SK-N-SH (cell line): ENCODE data around the gene SHLD1. TPM values are rescaled to one million over a fixed set of nuclear protein-coding genes. Genes with fewer than 3 reads are reported as not detected.

ENCODE experiments used
- CTCF ChIA-PET: fragments of 300-600, 350-600 bp; formaldehyde crosslinking; extraction: SDS; loops from one replicate; lab custom pipeline; 2021; lab: Yijun Ruan, JAX
- POLR2A ChIA-PET: fragments of 350-600 bp; sonication (Branson Sonifier 250); formaldehyde crosslinking; extraction: SDS; loops from one replicate; lab custom pipeline; 2020; ENCODE audit warnings: antibody characterized with exemption, inconsistent platforms; lab: Yijun Ruan, JAX
- DNase-seq: peaks from one replicate; pipeline ENCODE4 v3.0.0; 2012
- H2AFZ ChIP-seq: fragments of 200-600 bp; sonication (generic); 2 replicates; pipeline ENCODE4 v1.8.1; 2016; ENCODE audit warnings: antibody characterized with exemption, mild to moderate bottlenecking, low read depth
- H3F3A ChIP-seq: fragments of 200-600 bp; sonication (generic); replicated peaks from 2 replicates; pipeline ENCODE3; 2016; ENCODE audit warnings: antibody characterized with exemption, mild to moderate bottlenecking; ENCODE audit not compliant: insufficient read depth
- H3K27ac ChIP-seq, 2 experiments: fragments of 200-500 bp in 1 of 2; fragments of 200-600 bp in 1 of 2; sonication (Bioruptor generic) in 1 of 2; sonication (generic), shearing (Covaris generic) in 1 of 2; 2 replicates each; pipeline versions ENCODE4 v1.5.1 to v1.6.1; 2014 to 2016; ENCODE audit warnings: low read depth in 2 of 2, inconsistent platforms in 1 of 2, low read length in 1 of 2, mild to moderate bottlenecking in 1 of 2, mixed read lengths in 1 of 2
- H3K27me3 ChIP-seq: fragments of 200-600 bp; sonication (generic), shearing (Covaris generic); 2 replicates; pipeline ENCODE4 v1.6.1; 2016; ENCODE audit warnings: mixed run types; ENCODE audit not compliant: insufficient read depth
- H3K36me3 ChIP-seq, 2 experiments: fragments of 200-500 bp in 1 of 2; fragments of 200-600 bp in 1 of 2; sonication (Bioruptor generic) in 1 of 2; sonication (generic) in 1 of 2; replicated peaks in 1 of 2; 2 replicates each; pipeline versions ENCODE3 to v1.5.1; 2014 to 2016; ENCODE audit warnings: low read length in 1 of 2, mild to moderate bottlenecking in 1 of 2; ENCODE audit not compliant: insufficient read depth in 2 of 2, control insufficient read depth in 1 of 2
- H3K4me1 ChIP-seq, 2 experiments: fragments of 200-500 bp in 1 of 2; fragments of 200-600 bp in 1 of 2; sonication (Bioruptor generic) in 1 of 2; sonication (generic), shearing (Covaris generic) in 1 of 2; 2 replicates each; pipeline versions ENCODE4 v1.5.1 to v1.6.1; 2014 to 2016; ENCODE audit warnings: low read depth in 1 of 2, low read length in 1 of 2, mixed run types in 1 of 2; ENCODE audit not compliant: insufficient read depth in 2 of 2, control insufficient read depth in 1 of 2
- H3K4me2 ChIP-seq: fragments of 200-600 bp; sonication (generic), shearing (Covaris generic); 2 replicates; pipeline ENCODE4 v1.6.1; 2017; ENCODE audit warnings: mixed run types
- H3K4me3 ChIP-seq, 2 experiments: fragments of 200-500 bp in 1 of 2; fragments of 200-600 bp in 1 of 2; sonication (Bioruptor generic) in 1 of 2; sonication (generic), shearing (Covaris generic) in 1 of 2; 2 replicates each; pipeline versions ENCODE4 v1.5.1 to v1.8.1; 2014 to 2016; ENCODE audit warnings: low read depth in 2 of 2, inconsistent platforms in 1 of 2, low read length in 1 of 2, mild to moderate bottlenecking in 1 of 2, mixed read lengths in 1 of 2, moderate library complexity in 1 of 2
- H3K79me2 ChIP-seq: fragments of 200-600 bp; sonication (generic); 2 replicates; pipeline ENCODE4 v1.8.1; 2017; ENCODE audit warnings: mild to moderate bottlenecking; ENCODE audit not compliant: insufficient read depth
- H3K9ac ChIP-seq: fragments of 200-600 bp; sonication (generic); 2 replicates; pipeline ENCODE4 v1.6.1; 2017; ENCODE audit warnings: mixed run types
- H3K9me2 ChIP-seq: fragments of 200-600 bp; sonication (generic); 2 replicates; pipeline ENCODE4 v1.6.1; 2017; ENCODE audit warnings: mixed run types
- H3K9me3 ChIP-seq: fragments of 200-600 bp; sonication (generic); 2 replicates; pipeline ENCODE4 v1.6.1; 2017; ENCODE audit warnings: mixed run types, mild to moderate bottlenecking, moderate library complexity
- H4K20me1 ChIP-seq: fragments of 200-600 bp; sonication (generic); 2 replicates; pipeline ENCODE4 v1.6.1; 2017; ENCODE audit warnings: mild to moderate bottlenecking, mixed run types; ENCODE audit not compliant: insufficient read depth
- CHD2 ChIP-seq: fragments of 150-350 bp; IDR thresholded peaks from 2 replicates; pipeline ENCODE4 v1.6.1; 2018; ENCODE audit warnings: low read length; ENCODE audit not compliant: partially characterized antibody
- EP300 ChIP-seq, 2 experiments: IDR thresholded peaks; 2 replicates each; pipeline versions ENCODE4 v1.4.0 to v1.6.1; 2012; ENCODE audit warnings: borderline replicate concordance in 1 of 2, low read depth in 1 of 2, low read length in 1 of 2
- EZH2phosphoT487 ChIP-seq: fragments of 200-600 bp; sonication (generic); IDR thresholded peaks from 2 replicates; pipeline ENCODE4 v1.6.1; 2017; ENCODE audit warnings: low read depth, mixed run types, mild to moderate bottlenecking, antibody characterized with exemption, moderate library complexity, borderline replicate concordance
- FOSL2 ChIP-seq: IDR thresholded peaks from 2 replicates; pipeline ENCODE4 v1.4.0; 2012; ENCODE audit warnings: low read depth, mild to moderate bottlenecking, moderate library complexity, borderline replicate concordance
- FOXJ3 ChIP-seq: sonication (generic); formaldehyde crosslinking; IDR thresholded peaks from 2 replicates; pipeline ENCODE4 v1.5.1; 2020; ENCODE audit warnings: mild to moderate bottlenecking, missing genetic modification reagents
- FOXM1 ChIP-seq: IDR thresholded peaks from 2 replicates; pipeline ENCODE4 v1.4.0; 2012; ENCODE audit warnings: low read depth, mild to moderate bottlenecking
- GABPA ChIP-seq: IDR thresholded peaks from 2 replicates; pipeline ENCODE4 v1.4.0; 2012; ENCODE audit warnings: low read depth, mild to moderate bottlenecking
- GATA2 ChIP-seq: sonication (generic); formaldehyde crosslinking; IDR thresholded peaks from 2 replicates; pipeline ENCODE4 v1.5.0; 2020; ENCODE audit warnings: mild to moderate bottlenecking, missing genetic modification reagents
- MEF2A ChIP-seq: IDR thresholded peaks from 2 replicates; pipeline ENCODE4 v1.4.0; 2012; ENCODE audit warnings: low read depth, borderline replicate concordance
- NFIC ChIP-seq: IDR thresholded peaks from 2 replicates; pipeline ENCODE4 v1.4.0; 2012; ENCODE audit warnings: borderline replicate concordance
- NRF1 ChIP-seq: IDR thresholded peaks from 2 replicates; pipeline ENCODE4 v1.6.1; 2012; ENCODE audit warnings: low read depth, mild to moderate bottlenecking, low read length
- POLR2AphosphoS5 ChIP-seq: IDR thresholded peaks from 2 replicates; pipeline ENCODE4 v1.6.1; 2012; ENCODE audit warnings: low read depth, low read length
- RAD21 ChIP-seq: IDR thresholded peaks from 2 replicates; pipeline ENCODE4 v1.6.1; 2012; ENCODE audit warnings: mild to moderate bottlenecking, low read length
- RFX5 ChIP-seq: IDR thresholded peaks from 2 replicates; pipeline ENCODE4 v1.6.1; 2012; ENCODE audit warnings: mild to moderate bottlenecking, improper control_type of control experiment, low read length
- SIN3A ChIP-seq: IDR thresholded peaks from 2 replicates; pipeline ENCODE4 v1.6.1; 2012; ENCODE audit warnings: low read depth, mild to moderate bottlenecking, low read length, moderate library complexity, borderline replicate concordance
- SMC3 ChIP-seq: IDR thresholded peaks from 2 replicates; pipeline ENCODE4 v1.6.1; 2012; ENCODE audit warnings: low read depth, low read length, improper control_type of control experiment
- TAF1 ChIP-seq: IDR thresholded peaks from 2 replicates; pipeline ENCODE4 v1.6.1; 2012; ENCODE audit warnings: low read depth, mild to moderate bottlenecking, low read length, moderate library complexity, borderline replicate concordance
- TCF12 ChIP-seq: IDR thresholded peaks from 2 replicates; pipeline ENCODE4 v1.4.0; 2012
- TEAD4 ChIP-seq: IDR thresholded peaks from 2 replicates; pipeline ENCODE4 v1.4.0; 2012; ENCODE audit warnings: mild to moderate bottlenecking, borderline replicate concordance; ENCODE audit not compliant: insufficient read depth
- YY1 ChIP-seq: IDR thresholded peaks from 2 replicates; pipeline ENCODE4 v1.4.0; 2012; ENCODE audit warnings: low read depth, mild to moderate bottlenecking
- WGBS: methylation state at CpG from one replicate; pipeline ENCODE4 v1.1.6; 2017; ENCODE audit warnings: low lambda C conversion rate; 5-methylcytosine and 5-hydroxymethylcytosine counted together
- polyA plus RNA-seq, 3 experiments: library from polyadenylated mRNA; depleted of rRNA; stranded (reverse); fragments of >200 nt; gene quantifications; 2 replicates each; pipeline ENCODE4 v1.2.3, GENCODE V29; 2012
- TF ChIP-seq, protein P1 (sequence below): fragments of 200-600 bp; sonication (generic); IDR thresholded peaks from 2 replicates; pipeline ENCODE4 v1.6.1; 2017; ENCODE audit warnings: antibody characterized with exemption, mild to moderate bottlenecking, moderate library complexity
- TF ChIP-seq, protein P2 (sequence below): fragments of 150-350 bp; IDR thresholded peaks from 2 replicates; pipeline ENCODE4 v1.6.1; 2017; ENCODE audit warnings: antibody characterized with exemption, low read length, low read depth, borderline replicate concordance
- TF ChIP-seq, protein P3 (sequence below): IDR thresholded peaks from 2 replicates; pipeline ENCODE4 v1.4.0; 2012; ENCODE audit warnings: low read depth, borderline replicate concordance
- TF ChIP-seq, protein P4 (sequence below): IDR thresholded peaks from 2 replicates; pipeline ENCODE4 v1.4.0; 2012; ENCODE audit warnings: low read depth, borderline replicate concordance

SHLD1 gene
- polyA plus RNA-seq, 1 of the 3 experiments (the other 2 are of a cell fraction), result 4.5 TPM

DNA sequence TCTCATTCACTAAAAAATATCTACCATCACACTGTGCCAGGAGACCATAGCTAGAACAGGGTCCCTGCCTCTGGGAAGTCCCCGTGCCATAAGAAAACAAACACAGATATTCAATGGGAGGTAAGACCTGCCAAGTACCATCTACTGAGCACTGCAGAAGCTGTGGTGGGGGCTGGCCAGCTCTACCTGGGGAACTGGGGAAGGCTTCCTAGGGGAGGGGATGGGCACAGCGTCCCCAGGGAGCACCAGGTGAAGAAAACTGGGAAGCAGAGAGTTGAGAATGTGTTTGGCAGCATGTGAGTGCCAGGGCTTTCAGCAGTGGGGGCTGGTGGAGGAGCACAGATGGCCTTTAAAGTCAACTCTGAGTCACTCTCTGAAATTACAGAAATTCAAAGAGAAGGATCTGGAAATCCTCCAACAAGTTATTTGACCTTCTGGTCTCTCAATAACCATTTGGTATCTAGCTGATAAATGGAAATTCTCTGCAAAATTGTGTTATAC lies 85.2 kb downstream of the SHLD1 start (continued):
- TF ChIP-seq SMC3 (no peak), POLR2AphosphoS5 (peak; percentile 40; the same call in 1 of the 2 replicates), RAD21 (no peak), NRF1 (no peak), GABPA (no peak), TCF12 (peak; percentile 90), TEAD4 (no peak), EP300 (IDR thresholded peaks at IDR 0.05; ENCODE audit: borderline replicate concordance in 1 of 2, low read depth in 1 of 2, low read length in 1 of 2) (peak; percentile 57 to 59; a peak in 3 of 4 replicates), TAF1 (no peak), EZH2phosphoT487 (no peak), MEF2A (no peak), NFIC (peak; percentile 79), FOXJ3 (CRISPR knock-in tag) (no peak), FOSL2 (peak; percentile 75), CHD2 (no peak)
- TF ChIP-seq, protein P1, sequence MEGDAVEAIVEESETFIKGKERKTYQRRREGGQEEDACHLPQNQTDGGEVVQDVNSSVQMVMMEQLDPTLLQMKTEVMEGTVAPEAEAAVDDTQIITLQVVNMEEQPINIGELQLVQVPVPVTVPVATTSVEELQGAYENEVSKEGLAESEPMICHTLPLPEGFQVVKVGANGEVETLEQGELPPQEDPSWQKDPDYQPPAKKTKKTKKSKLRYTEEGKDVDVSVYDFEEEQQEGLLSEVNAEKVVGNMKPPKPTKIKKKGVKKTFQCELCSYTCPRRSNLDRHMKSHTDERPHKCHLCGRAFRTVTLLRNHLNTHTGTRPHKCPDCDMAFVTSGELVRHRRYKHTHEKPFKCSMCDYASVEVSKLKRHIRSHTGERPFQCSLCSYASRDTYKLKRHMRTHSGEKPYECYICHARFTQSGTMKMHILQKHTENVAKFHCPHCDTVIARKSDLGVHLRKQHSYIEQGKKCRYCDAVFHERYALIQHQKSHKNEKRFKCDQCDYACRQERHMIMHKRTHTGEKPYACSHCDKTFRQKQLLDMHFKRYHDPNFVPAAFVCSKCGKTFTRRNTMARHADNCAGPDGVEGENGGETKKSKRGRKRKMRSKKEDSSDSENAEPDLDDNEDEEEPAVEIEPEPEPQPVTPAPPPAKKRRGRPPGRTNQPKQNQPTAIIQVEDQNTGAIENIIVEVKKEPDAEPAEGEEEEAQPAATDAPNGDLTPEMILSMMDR, result no peak
- TF ChIP-seq, protein P2, sequence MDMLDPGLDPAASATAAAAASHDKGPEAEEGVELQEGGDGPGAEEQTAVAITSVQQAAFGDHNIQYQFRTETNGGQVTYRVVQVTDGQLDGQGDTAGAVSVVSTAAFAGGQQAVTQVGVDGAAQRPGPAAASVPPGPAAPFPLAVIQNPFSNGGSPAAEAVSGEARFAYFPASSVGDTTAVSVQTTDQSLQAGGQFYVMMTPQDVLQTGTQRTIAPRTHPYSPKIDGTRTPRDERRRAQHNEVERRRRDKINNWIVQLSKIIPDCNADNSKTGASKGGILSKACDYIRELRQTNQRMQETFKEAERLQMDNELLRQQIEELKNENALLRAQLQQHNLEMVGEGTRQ, result no peak
- TF ChIP-seq, protein P3, sequence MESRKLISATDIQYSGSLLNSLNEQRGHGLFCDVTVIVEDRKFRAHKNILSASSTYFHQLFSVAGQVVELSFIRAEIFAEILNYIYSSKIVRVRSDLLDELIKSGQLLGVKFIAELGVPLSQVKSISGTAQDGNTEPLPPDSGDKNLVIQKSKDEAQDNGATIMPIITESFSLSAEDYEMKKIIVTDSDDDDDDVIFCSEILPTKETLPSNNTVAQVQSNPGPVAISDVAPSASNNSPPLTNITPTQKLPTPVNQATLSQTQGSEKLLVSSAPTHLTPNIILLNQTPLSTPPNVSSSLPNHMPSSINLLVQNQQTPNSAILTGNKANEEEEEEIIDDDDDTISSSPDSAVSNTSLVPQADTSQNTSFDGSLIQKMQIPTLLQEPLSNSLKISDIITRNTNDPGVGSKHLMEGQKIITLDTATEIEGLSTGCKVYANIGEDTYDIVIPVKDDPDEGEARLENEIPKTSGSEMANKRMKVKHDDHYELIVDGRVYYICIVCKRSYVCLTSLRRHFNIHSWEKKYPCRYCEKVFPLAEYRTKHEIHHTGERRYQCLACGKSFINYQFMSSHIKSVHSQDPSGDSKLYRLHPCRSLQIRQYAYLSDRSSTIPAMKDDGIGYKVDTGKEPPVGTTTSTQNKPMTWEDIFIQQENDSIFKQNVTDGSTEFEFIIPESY, result no peak

DNA sequence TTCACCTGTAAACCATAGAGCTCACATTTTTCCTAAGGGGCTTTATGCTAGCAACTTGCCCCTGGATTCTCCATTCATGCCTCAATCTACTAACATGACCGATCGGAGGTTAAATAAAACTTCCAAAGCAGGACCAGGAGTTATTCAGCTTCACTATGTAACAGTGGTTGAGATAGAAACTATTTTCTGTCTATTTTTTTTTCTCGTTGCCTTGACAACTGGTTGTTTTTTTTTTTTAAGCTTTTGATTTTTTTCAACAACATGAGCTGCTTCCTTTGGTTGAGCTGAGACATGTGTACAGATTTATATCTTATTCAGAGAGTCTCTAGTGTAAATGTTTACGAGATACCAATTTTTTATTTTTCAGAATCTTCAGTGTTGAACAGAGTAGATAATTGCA lies 85.7 kb downstream of the SHLD1 start:
- H3K36me3 ChIP-seq, result no peaks in the 10 kb centered on the region
- no peak overlapping the region for H2AFZ ChIP-seq
- H3K4me3 ChIP-seq, result no peak overlapping the region
- H3K79me2 ChIP-seq, result no peaks in the 10 kb centered on the region
- H3K9me3 ChIP-seq, result no peaks in the 10 kb centered on the region
- H3K9me2 ChIP-seq, result no peaks in the 10 kb centered on the region
- CTCF ChIA-PET, result interaction anchor here (1.0 to 1.1 kb wide), 2 partner anchors 29 to 307 kb away, joined by 3 read pairs; no protein-coding TSS in a partner anchor
- no peaks in the 10 kb centered on the region for H3K27me3 ChIP-seq
- H3K4me1 ChIP-seq, result peaks cover 4 to 19% of the 10 kb centered on the region in 2 experiments; a peak in 3 of 4 replicates
- POLR2A ChIA-PET, result no interaction called here
- no peaks in the 10 kb centered on the region for H4K20me1 ChIP-seq
- peak overlapping the region; percentile 58 to 67; a peak in 3 of 4 replicates for H3K27ac ChIP-seq
- H3K4me2 ChIP-seq, result peak overlapping the region; percentile 12; the same call in 1 of the 2 replicates
- 69% methylated on average over 4 of the region's 4 CpGs for WGBS
- peaks cover 5% of the 10 kb centered on the region for H3F3A ChIP-seq
- H3K9ac ChIP-seq, result no peak overlapping the region
- DNase-seq, result no peak
- TF ChIP-seq TAF1 (no peak), FOXM1 (no peak), GATA2 (CRISPR knock-in tag) (no peak), EP300 (IDR thresholded peaks at IDR 0.05; ENCODE audit: borderline replicate concordance in 1 of 2, low read depth in 1 of 2, low read length in 1 of 2) (no peak), NFIC (no peak), MEF2A (no peak), TCF12 (no peak), GABPA (no peak), SIN3A (no peak), POLR2AphosphoS5 (no peak), YY1 (no peak), CHD2 (no peak), RFX5 (no peak), RAD21 (no peak)
- TF ChIP-seq, protein P4, sequence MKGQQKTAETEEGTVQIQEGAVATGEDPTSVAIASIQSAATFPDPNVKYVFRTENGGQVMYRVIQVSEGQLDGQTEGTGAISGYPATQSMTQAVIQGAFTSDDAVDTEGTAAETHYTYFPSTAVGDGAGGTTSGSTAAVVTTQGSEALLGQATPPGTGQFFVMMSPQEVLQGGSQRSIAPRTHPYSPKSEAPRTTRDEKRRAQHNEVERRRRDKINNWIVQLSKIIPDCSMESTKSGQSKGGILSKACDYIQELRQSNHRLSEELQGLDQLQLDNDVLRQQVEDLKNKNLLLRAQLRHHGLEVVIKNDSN, result no peak
